SHP77 treated with DMSO at 0.1 percent for 48 hours (cell line): ENCODE data around the gene FPR2.
A peak's percentile ranks its signal among the peaks of the same experiment; 100 is the strongest.
"Not testable (repeated sequence)": the region's sequence is repeated elsewhere in the genome, so short reads cannot be mapped to it uniquely, and the experiment has no call there.

ENCODE experiments used
- DNase-seq: peaks from one replicate; lab custom pipeline; 2025; lab: John Stamatoyannopoulos, UW

Gene FPR2, protein sequence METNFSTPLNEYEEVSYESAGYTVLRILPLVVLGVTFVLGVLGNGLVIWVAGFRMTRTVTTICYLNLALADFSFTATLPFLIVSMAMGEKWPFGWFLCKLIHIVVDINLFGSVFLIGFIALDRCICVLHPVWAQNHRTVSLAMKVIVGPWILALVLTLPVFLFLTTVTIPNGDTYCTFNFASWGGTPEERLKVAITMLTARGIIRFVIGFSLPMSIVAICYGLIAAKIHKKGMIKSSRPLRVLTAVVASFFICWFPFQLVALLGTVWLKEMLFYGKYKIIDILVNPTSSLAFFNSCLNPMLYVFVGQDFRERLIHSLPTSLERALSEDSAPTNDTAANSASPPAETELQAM

DNA sequence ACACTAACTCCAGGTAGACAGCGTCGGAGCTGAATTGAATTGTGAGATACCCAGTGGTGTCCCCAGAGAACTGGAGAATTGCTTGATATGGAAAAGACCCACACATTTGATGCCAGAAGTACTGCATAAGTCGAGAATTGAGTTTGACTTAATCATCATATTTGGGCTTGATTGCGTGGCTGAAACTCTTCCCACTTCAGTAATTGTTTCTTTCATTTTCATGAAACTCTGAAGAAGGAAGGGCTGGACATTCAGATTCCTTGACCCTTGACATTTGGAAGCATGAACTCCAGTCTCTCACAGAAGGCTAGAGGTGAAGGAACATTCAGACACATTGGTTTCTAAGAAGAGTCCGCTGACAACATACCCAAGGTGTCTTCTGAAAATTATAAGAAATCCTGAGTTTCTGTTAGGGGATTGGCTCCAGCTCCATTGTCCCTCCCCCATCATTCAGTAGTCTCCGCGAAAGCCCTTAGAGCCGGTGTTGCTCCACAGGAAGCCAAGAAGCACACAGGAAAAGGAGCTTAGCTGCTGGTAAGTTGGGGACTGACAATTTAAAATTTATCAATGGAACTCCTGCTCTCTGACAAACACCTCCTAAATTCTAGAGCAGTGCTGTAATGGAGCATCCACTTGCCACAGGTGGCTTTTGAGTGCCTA is at the start of gene FPR2:
Gene FPR2 (plus strand): TSS at position 484 of the 660 bp plus-strand sequence. CDS start 7,479 bp downstream, outside the sequence.
- DNase-seq: no peak

DNA sequence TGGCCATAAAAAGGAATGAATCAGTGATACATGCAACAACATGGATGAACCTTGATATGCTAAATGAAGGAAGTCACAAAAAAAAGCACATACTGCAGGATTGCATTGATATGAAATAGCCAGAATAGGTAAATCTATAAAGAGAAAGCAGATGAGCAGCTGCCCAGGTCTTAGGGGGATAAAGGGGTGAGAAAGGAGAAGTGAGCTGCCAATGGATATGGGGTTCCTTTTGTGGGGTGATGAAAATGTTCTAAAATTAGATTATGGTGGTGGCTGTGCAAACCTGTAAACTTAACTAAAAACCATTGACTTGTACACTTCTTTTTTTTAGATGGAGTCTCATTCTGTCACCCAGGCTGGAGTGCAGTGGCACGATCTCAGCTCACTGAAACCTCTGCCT is 49.3 kb upstream of the FPR2 start:
- DNase-seq: no peak

DNA sequence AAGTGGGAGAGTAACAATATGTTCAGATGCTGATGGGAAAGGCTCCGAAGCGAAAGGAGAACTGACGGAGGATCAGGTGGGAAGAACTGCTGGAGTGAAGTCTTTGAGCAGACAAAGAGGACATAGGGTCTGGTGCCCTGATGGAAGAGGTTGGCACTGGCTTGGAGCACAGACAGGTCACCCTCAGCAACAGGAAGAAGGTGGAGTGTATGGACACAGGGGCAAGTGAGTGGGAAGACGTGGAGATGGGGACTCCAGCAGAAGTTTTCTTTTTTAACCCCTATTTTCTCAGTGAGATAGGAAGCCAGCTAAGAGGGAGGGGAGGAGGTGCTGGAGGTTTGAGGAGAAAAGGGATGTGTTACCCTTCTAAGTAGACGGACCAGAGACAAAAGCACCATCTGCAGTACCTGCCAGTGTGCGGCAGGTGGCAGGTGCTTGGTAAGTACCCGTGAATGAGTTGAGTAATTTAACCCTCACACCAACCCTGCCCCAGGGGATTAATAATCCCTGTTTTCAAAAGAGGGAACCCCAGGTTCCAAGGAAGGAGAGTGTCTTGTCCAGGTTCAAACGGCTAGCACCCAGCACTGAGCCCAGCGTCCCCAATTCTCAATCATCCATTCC is 48.4 kb upstream of the FPR2 start:
- DNase-seq: peak; percentile 5

DNA sequence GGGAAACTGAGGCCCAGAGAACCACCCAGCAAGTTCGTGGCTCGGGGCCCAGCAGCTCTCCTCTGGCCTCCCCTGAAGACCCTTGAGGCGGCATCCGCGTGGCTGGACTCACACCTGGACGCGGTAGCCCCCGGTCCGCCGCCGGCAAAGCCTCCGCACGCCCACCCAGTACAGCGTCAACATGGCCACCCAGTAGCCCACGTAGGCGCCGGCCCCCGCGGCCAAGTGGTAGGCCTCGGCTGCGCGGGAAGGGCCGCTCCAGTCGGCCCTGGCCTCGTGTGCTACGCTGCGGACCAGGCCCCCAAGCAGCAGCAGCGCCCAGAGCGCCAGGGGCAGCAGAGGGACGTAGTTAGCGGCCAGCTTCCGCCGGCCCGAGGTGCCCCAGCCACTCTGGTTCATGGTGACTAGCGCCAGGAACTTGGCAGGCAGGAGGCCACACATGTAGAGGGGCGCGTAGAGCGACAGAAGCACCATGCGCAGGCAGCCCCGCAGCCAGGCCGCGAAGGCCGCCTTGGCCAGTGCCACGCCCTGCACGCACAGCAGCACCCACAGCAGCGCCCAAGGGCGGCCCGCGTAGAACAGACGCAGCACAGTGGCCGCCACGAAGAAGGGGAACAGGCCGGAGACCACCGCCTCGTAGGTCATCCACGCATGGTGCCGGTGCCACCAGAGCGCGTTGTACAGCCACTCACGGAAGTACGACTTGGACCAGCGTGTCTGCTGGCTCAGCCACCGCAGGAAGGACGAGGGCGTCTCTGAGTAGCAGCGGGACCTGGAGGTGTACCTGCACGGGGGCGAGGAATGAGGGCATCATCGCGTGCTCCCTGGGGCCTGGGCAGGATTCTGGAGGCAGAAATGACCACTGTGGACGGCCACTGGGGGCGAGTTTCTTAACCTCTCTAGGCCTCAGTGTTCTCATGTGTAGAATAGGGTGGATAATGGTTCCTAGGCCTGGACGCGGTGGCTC is 47.4 kb upstream of the FPR2 start:
- DNase-seq: no peak

DNA sequence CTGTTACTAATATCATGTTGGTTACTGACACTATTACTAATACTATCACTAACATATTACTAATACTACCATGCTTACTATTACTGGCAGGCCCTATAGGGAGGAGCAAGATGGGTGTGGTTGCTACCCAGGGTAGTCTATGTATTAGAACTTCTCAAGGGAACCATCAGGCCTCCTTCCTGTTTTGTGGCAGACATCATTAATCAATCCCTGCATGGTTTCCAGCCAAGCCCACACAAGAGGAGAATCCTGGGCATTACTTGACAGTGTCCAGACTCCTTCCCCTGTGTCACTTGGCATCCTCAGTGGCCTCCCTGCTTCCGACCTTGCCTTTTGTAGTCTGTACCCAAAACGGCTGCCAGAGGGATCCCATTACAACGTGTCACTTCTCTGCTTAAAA is 46.1 kb upstream of the FPR2 start:
- no peak for DNase-seq

DNA sequence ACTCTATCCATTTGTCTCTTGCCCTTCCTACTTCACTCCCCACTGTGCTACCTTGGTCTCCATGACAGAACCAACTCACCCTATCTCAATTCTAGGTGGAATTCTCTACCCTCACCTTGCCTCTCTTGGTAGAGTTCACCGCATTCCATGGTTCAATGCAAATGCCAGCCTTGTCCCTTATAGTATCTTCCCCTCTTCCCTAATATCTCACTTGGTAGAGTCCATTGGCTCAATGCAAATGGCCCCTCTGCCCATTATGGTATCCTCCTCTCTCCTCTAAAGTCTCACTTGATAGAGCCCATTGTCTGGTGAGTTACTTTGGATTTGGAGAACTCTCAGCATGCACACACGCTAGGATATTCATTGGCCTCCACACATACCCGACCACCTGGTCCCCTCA is 45.1 kb upstream of the FPR2 start:
- DNase-seq: no peak

DNA sequence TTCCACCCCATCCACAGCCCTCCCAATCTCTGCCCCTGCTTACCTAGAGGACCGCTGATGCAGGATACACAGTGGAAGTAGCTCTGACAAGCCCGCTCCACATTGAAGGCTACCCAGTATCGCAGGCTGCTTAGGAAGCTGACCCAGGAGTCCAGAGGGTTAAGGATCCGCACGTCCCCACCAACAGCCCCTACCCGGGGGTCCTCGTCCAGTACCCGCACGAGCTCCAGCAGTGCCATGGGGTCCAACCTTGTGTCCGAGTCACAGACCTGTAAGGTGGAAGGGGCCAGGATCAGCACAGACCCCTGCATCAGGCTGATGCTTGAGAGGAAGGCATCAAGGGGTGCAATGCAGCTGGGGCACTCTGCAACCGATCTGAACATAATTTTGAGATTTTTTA is 44.1 kb upstream of the FPR2 start:
- no peak for DNase-seq

DNA sequence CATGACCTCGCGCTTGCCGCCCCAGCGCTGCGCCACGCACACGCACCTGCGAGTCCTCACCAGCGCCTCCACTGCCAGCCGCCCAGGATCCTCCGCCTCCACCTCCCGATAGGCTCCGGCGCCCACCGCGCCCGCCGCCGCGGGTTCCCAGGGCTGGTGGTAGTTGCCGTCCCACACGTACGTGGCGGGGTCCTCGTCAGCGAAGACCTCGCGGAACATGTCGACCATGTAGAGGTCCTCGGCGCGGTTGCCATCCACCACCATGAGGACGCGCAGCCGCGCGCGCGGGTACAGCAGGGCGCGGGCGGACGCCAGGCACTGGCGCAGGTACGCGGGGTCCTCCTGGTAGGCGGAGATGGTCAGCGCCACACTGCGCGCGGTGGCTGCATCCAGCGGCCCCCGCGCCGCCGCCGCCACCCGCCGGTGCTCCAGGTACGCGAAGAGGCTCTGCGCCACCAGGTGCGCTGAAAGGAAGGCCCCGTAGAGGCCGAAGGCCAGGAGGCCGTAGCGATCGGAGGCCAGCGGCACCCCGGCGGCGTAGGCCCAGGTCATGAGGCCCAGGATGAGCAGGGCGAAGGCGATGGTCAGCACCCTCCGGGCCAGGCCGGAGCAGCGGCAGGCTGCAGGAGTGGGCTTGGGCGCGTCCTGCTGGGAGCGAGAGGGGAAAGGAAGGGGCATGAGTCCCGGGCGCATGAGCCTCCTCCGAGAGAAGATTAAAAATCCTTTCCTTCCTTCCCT is 41.6 kb upstream of the FPR2 start:
- DNase-seq: no peak

DNA sequence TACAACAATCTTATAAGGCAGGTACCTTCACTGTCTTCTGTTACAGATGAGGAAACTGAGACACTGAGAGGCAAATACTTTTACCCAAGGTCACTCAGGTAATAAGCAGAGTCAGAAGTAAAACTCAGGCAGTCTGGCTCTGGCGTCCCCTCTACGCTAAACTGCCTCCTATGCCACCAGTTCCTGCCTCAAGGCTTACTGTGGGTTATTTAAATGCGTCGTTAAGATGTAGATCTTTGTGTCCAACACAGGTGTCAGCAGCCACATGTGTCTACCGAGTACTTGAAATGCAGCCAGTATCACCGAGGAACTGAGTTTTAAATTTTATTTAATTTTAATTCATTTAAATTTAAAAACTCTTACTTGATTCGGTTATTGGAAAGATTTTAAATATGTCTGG is 39.1 kb upstream of the FPR2 start:
- no peak for DNase-seq

DNA sequence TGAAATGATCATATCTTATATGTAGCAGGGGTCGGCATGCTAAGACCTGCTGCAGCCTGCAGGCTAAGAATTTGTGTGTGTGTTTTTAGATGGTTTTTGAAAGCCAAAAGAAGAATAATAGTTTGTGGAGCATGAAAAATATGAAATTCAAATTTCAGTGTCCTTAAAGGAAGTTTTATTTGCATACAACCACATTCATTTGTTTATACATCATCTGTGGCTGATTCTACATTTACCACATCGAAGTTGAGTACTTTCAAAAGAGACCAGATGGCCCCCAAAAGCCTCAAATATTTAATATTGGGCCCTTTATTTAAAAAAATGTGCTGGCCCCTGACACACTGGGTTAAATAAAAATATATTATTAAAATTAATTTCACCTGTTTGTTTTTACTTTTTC is 38.5 kb upstream of the FPR2 start:
- no peak for DNase-seq

DNA sequence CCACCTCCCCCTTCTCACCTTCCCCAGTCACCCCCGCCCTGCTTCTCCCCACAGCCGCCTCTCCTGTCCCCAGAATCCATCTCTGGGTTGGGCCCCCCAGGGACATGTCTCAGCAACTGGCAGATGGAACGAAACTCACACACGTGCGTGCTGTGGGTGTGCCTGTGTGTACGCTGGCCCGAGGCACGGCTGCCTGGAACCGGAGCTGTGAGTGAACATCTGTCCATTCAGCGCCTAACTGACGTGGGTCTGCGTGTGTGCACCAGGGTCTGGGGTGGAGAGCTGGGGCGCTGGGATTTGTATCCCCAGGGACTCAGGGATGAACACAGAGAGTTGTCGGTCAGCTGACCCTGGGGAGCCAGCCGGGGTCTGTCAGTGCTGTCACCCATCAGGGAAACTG is 36.4 kb upstream of the FPR2 start:
- no peak for DNase-seq

DNA sequence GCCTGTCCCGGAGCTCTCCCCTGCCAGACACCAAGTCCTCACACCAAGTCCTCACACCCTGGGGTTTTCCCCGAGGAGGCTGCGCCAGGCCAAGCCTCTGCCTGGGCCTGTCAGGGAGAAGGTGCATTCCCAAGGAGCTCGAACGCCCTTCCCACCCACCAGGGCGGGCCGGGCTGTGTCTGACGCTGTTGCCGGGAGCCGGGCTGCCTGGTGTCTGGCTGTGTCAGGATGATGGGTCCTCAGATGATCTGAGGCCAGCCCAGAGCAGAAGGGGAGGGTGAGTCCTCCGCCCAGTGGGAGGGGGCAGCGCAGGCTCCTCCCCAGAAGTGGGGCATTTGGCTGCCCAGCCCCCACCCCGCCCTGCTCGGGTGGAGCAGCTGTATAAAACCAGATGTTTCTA is 34.9 kb upstream of the FPR2 start:
- DNase-seq: no peak

DNA sequence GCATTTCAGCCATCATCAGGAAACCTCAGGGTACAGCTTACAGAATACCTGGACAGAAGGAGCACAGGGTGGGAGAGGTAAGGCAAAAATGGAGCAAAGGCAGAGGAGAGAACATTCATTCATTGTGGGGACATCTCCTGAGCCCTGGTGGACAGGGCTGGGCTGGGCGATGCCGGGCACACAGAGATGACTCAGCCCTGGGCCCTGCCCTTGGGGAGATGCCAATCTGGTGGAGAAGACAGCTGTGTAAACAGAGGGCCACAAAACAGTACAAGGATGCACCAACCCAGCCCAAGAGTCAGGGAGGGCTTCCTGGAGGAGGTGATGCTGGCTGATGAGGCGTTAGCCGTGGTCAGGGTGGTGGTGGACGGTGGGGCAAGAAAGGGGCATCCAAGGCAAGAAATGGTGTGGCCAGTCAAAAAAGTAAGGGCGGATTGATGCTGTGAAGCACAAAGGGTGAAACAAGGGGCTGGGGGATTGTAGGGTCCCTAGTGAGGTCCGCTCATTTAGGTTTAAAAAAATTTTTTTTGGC is 33.6 kb upstream of the FPR2 start:
- DNase-seq: no peak

DNA sequence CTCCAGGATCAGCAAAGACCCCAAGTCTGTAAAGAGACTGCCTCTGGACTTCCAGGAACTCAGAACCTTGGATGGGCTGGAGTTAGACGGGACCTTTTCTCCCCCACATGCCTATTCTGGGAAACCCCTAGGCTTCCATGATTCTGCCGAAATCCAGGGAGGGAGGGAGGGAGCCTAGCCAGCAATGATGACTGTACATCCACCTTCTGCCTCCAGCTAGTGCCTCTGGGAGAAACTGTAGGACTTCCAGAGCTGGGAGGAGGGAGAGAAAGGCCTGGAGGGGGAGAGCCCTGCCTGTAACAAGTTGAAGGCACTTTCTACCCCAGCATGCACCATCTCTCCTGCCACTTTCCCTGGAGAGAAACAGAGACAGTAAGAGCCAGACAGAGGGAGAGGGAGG is 31.2 kb upstream of the FPR2 start:
- DNase-seq: no peak

DNA sequence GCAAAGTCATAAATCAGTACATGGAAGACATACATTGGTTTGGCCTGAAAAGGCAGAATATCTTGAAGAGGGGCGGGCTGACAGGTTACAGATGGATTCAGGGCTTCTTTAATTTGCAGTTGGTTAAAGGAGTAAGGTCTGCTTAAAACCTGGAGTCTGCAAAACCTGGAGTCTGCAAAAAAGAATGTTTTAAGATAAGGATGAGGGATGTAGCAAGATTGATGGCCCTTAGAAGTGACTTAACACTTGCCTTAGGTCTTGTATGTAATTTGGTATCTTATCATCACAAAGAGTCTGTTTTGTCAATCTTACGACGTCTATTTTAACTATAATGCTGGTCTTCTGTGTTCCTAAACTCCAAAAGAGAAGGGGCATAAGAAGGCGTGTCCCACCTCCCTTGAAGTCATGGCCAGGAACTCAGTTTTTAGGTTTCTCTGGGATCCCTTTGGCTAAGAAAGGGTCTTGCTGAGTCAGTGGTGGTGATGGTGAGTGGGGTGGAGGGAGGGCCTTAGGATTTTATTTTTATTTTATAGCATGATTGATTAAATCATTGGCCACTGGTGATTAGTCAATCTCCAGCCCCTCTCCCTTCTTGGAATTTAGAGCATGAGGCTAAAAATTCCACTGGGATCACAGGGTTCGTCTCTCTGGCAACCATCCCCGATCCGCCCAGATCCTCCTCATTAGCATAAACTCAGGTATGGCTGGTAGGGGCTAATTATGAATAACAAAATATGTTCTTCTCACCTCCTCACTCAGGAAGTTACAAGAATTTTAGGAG is 27.0 kb upstream of the FPR2 start:
- no peak for DNase-seq

DNA sequence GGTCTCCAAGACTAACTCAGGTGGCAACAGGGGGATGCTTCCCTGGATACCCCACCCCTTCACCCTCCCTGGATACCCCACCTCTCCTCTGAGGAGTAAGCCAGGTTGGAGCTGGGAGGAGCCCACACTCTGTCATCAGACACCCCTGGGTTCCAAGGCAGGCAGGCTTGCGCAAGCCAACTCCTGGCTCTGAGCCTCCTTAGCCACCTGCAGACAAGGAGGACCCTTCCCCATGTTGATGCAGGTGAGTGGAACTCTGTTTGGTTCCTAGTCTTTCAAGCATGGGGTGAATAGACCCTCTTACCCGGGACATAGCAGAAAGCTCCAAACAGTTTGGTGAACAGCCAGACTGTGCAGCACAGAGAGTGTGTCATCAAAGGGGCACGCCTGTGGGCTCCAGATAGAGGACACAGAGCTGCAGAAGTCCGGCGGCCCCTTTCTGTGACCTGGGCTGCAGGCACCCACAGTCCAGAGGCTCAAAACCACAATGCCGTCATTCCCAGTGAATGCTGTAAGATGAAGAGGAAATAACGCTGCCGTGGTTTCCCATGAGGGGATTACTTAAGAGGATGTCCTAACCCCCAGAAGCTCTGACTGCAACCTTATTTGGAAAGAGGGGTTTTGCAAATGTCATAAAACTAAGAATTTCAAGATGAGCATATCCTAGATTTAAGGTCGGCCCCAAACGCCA is 25.1 kb upstream of the FPR2 start:
- DNase-seq: no peak

DNA sequence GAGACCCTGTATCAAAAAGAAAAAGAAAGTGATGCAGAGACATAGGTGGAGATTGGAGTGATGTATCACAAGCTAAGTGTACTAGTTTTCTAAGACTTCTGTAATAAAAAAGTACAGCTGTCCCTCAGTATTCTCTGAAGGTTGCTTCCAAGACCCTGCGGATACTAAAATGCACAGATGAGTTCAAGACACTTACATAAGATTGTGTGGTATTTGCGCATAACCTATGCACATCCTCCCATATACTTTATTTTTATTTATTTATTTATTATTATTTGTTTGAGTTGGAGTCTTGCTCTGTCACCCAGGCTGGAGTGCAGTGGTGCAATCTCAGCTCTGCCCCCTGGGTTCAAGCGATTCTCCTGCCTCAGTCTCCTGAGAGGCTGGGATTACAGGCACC is 23.6 kb upstream of the FPR2 start:
- DNase-seq: no peak

DNA sequence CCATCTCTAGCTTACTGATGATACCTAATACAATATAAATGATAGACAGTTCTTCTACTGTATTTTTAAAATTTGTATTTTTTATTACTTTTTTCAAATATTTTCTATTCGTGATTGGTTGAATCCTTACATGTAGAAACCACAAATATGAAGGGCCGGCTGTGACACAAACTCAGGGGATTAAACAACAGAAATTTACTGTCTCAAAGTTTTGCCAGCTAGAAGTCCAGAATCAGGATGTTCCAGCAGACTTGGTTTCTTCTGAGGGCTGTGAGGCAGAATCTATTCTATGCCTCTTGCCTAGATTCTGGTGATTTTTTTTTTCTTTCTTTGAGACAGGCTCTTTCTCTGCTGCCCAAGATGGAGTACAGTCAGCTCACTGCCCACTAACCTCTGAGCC is 23.1 kb upstream of the FPR2 start:
- DNase-seq: no peak

DNA sequence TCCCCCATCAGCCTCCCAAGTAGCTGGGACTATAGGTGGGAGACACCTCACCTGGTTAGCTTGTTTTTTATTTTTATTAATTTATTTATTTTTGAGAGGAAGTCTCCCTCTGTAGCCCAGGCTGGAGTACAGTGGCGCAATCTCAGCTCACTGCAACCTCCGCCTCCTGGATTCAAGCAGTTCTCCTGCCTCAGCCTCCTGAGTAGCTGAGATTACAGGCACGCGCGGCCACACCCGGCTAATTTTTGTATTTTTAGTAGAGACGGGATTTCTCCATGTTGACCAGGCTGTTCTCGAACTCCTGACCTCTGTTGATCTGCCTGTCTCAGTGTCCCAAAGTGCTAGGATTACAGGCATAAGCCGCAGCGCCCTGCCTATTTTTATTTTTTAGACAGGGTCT is 22.5 kb upstream of the FPR2 start:
- DNase-seq: not testable (repeated sequence)
